Measurements from ENCODE around the gene IFITM5.

DNA sequence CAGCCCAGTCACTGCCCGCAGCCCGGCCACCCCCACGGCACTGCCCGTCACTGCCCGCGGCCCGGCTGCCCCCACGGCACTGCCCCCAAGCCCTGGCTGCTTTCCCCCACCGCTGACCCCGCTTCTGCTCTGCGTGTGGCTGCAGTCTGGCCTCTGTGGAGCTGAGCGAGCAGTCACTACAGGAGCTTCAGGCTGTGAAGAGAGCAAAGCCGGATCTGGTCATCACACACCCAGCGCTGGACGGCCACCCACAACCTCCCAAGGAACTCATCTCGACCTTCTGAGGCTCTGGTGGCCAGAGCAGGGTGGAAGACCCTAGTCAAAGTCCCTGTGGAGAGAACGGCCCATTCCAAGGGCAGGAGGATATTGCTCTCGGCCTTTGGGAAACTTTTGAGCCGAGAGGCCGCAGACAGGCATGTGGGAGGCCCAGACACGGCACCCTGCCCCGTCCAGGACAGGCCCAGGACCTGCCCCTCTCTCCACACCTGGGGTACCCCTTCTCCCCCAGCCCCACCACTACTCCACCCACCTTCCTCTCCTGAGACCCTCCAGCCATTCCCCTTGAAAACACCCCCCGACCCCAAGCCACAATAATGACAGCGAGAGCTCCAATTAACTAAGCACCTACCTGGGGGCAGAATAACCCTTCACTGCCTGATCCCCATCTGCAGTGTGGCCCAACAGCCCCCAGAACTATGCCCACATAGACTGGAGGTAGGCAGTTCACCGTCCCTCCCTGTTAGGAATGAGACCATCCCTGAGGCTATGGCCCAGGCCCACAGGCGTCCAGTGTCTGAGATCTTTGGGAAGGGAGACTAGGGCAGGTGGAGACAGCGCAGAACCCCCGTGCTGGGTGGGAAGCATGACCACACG is 14.1 kb downstream of the IFITM5 start:
- TF ChIP-seq CBX8 (IDR thresholded peaks at IDR 0.05; ENCODE audit: borderline replicate concordance, low read depth, low read length) (no peak), SP1 (IDR thresholded peaks at IDR 0.05; ENCODE audit: low read depth, low read length) (no peak)
- TF ChIP-seq, protein P1, sequence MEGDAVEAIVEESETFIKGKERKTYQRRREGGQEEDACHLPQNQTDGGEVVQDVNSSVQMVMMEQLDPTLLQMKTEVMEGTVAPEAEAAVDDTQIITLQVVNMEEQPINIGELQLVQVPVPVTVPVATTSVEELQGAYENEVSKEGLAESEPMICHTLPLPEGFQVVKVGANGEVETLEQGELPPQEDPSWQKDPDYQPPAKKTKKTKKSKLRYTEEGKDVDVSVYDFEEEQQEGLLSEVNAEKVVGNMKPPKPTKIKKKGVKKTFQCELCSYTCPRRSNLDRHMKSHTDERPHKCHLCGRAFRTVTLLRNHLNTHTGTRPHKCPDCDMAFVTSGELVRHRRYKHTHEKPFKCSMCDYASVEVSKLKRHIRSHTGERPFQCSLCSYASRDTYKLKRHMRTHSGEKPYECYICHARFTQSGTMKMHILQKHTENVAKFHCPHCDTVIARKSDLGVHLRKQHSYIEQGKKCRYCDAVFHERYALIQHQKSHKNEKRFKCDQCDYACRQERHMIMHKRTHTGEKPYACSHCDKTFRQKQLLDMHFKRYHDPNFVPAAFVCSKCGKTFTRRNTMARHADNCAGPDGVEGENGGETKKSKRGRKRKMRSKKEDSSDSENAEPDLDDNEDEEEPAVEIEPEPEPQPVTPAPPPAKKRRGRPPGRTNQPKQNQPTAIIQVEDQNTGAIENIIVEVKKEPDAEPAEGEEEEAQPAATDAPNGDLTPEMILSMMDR (IDR thresholded peaks at IDR 0.05; ENCODE audit: control extremely low read depth in 1 of 3, insufficient read depth in 1 of 3, low read depth in 1 of 3, low read length in 3 of 3), result no peak
